ENCODE data around the gene SFXN5. TPM values are rescaled to one million over a fixed set of nuclear protein-coding genes. Genes with fewer than 3 reads are reported as not detected.

The SFXN5 gene
- total RNA-seq, 1 donor from 2014 or later, result 14.9 TPM

DNA sequence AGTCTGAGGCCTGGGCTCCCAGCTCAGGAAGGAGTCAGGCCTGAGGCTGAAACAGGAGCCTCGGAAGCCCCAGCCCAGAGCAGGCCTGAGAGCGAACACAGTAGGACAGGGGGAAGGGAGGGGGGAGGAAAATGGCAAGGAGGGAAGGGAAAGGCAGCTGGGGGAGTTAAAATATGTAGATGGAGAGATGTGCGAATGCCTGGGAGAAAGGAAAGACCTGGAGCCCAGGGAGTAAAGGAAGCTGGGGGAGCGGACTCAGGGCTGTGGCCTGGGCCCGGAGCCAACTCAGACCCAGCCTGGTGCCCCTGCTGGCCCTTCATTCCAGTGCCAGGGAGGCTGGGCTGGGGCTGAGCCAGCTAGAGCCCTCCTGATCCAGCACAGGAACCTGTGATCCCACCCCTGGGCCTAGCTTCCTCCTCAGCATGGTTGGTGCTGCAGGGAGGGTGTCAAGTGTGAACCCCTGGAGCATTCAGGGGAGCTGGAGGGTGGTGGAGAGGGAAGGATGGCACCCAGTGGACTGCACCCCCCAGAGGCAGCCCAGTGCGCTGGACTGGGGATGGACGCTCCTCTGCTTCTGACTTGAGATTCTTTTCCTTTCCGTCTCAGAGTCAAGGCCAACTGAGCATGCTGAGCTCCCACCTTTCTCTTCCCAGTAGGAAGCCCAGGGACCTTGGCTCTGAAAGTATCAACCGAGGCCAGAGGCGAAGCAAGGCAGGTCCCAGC, 107.9 kb downstream of the SFXN5 start:
- Mint-ChIP-seq H3K4me1 (ENCODE audit: low read depth, unreplicated experiment) (peaks cover 5% of the 10 kb centered on the region), H3K9me3 (ENCODE audit: unreplicated experiment) (peaks cover 7% of the 10 kb centered on the region), H3K4me3 (ENCODE audit: unreplicated experiment) (no peak overlapping the region), H3K27me3 (ENCODE audit: low read depth, unreplicated experiment) (peaks cover 37% of the 10 kb centered on the region), H3K36me3 (ENCODE audit: low read depth, unreplicated experiment) (peaks cover 30% of the 10 kb centered on the region), H3K27ac (ENCODE audit: unreplicated experiment) (no peak overlapping the region)
- no peak overlapping the region for H2AFZ ChIP-seq (ENCODE audit: low read depth, low read length)
- no peak overlapping the region for H3K4me2 ChIP-seq (ENCODE audit: low read length)
- no peak for DNase-seq (ENCODE audit: low read depth)
- H3K9ac ChIP-seq (ENCODE audit: low read length), result no peak overlapping the region
- no peak overlapping the region for H3K4me3 ChIP-seq (ENCODE audit: insufficient read depth, low read depth, low read length)
- no peaks in the 10 kb centered on the region for H3K36me3 ChIP-seq (ENCODE audit: insufficient read depth, low read length)
- H3K9me3 ChIP-seq (ENCODE audit: insufficient read depth, low read depth, low read length), result no peaks in the 10 kb centered on the region
- no peaks in the 10 kb centered on the region for H3K4me1 ChIP-seq (ENCODE audit: insufficient read depth, low read length)
- H3K27me3 ChIP-seq (ENCODE audit: insufficient read depth, low read length), result no peaks in the 10 kb centered on the region
- H4K20me1 ChIP-seq (ENCODE audit: insufficient read depth, low read length), result peaks cover 8% of the 10 kb centered on the region
- TF ChIP-seq EZH2 (IDR thresholded peaks at IDR 0.05; ENCODE audit: insufficient read depth, low read length), result no peak
- TF ChIP-seq, protein P1, sequence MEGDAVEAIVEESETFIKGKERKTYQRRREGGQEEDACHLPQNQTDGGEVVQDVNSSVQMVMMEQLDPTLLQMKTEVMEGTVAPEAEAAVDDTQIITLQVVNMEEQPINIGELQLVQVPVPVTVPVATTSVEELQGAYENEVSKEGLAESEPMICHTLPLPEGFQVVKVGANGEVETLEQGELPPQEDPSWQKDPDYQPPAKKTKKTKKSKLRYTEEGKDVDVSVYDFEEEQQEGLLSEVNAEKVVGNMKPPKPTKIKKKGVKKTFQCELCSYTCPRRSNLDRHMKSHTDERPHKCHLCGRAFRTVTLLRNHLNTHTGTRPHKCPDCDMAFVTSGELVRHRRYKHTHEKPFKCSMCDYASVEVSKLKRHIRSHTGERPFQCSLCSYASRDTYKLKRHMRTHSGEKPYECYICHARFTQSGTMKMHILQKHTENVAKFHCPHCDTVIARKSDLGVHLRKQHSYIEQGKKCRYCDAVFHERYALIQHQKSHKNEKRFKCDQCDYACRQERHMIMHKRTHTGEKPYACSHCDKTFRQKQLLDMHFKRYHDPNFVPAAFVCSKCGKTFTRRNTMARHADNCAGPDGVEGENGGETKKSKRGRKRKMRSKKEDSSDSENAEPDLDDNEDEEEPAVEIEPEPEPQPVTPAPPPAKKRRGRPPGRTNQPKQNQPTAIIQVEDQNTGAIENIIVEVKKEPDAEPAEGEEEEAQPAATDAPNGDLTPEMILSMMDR (IDR thresholded peaks at IDR 0.05; ENCODE audit: insufficient read depth, low read depth, low read length), result no peak
- no peak overlapping the region for H3K27ac ChIP-seq (ENCODE audit: low read depth, low read length)
- H3K79me2 ChIP-seq (ENCODE audit: insufficient read depth, low read length), result no peaks in the 10 kb centered on the region
- FAIRE-seq, result no peak

DNA sequence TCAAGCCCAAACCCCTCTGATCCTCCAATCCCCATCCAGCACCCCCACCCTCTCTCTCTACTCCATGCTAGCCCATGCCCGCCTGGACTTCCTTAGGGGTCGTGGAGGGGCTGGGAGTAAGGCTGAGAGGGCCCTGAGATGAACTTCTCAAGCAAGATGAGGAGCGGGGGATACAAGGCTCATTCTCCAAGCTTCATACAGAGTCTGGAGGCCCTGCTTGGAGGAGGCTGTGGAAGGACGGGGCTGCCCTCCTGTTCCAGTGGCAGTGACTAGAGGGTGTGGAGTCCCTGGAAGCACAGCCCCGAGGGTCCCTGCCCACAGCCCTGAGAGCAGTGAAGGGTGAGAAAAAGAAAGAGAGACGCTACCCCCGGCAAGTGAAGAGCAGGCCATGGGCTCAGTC, 108.6 kb downstream of the SFXN5 start:
- Histone ChIP-seq H3K27me3 (ENCODE audit: insufficient read depth, low read length) (no peaks in the 10 kb centered on the region), H3K27ac (ENCODE audit: low read depth, low read length) (no peak overlapping the region), H3K4me1 (ENCODE audit: insufficient read depth, low read length) (no peaks in the 10 kb centered on the region), H4K20me1 (ENCODE audit: insufficient read depth, low read length) (peaks cover 8% of the 10 kb centered on the region), H3K4me2 (ENCODE audit: low read length) (no peak overlapping the region), H3K9me3 (ENCODE audit: insufficient read depth, low read depth, low read length) (no peaks in the 10 kb centered on the region), H3K9ac (ENCODE audit: low read length) (no peak overlapping the region), H3K79me2 (ENCODE audit: insufficient read depth, low read length) (no peaks in the 10 kb centered on the region), H2AFZ (ENCODE audit: low read depth, low read length) (no peak overlapping the region), H3K36me3 (ENCODE audit: insufficient read depth, low read length) (no peaks in the 10 kb centered on the region), H3K4me3 (ENCODE audit: insufficient read depth, low read depth, low read length) (no peak overlapping the region)
- Mint-ChIP-seq H3K27me3 (ENCODE audit: low read depth, unreplicated experiment) (peaks cover 37% of the 10 kb centered on the region), H3K27ac (ENCODE audit: unreplicated experiment) (no peak overlapping the region), H3K4me3 (ENCODE audit: unreplicated experiment) (no peak overlapping the region), H3K4me1 (ENCODE audit: low read depth, unreplicated experiment) (peaks cover 5% of the 10 kb centered on the region), H3K36me3 (ENCODE audit: low read depth, unreplicated experiment) (peaks cover 31% of the 10 kb centered on the region), H3K9me3 (ENCODE audit: unreplicated experiment) (peaks cover 7% of the 10 kb centered on the region)
- DNase-seq (ENCODE audit: low read depth) (no peak), FAIRE-seq (no peak)
- TF ChIP-seq, protein P1 (IDR thresholded peaks at IDR 0.05; ENCODE audit: insufficient read depth, low read depth, low read length), result no peak
- no peak for TF ChIP-seq EZH2 (IDR thresholded peaks at IDR 0.05; ENCODE audit: insufficient read depth, low read length)

DNA sequence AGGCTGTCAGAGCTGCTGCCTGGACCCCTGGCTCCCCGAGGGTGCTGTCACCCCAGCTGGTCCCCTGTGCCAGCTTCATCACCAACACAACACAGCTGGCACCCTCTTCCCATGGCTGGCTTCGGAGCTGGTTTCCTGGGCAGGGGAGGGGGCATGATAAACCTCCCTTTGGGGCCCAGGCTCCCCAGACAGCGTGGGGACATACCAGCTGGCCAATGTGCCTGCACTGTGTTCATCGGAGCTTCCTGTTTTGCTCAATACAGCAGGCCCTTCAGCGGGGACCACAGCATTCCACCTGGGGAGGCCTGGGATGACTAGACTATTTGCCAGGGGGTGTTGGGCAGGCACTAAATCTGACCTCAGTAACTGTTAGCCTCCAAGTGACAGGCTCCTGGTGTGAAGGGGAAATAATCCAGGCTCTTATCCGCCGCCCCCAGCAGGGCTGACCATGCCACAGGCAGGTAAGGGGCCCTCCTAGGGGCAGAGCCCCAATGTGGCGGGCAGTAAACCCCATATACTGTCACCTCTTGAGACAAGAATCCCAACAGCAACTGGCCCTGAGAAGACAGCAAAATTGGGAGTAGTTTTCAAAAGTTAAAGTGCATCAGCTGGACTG, 109.6 kb downstream of the SFXN5 start:
- Histone ChIP-seq H3K9ac (ENCODE audit: low read length) (no peak overlapping the region), H3K27ac (ENCODE audit: low read depth, low read length) (no peak overlapping the region), H3K4me2 (ENCODE audit: low read length) (no peak overlapping the region), H3K4me3 (ENCODE audit: insufficient read depth, low read depth, low read length) (no peak overlapping the region), H4K20me1 (ENCODE audit: insufficient read depth, low read length) (peaks cover 8% of the 10 kb centered on the region), H3K4me1 (ENCODE audit: insufficient read depth, low read length) (no peaks in the 10 kb centered on the region), H3K9me3 (ENCODE audit: insufficient read depth, low read depth, low read length) (no peaks in the 10 kb centered on the region), H3K79me2 (ENCODE audit: insufficient read depth, low read length) (no peaks in the 10 kb centered on the region), H2AFZ (ENCODE audit: low read depth, low read length) (no peak overlapping the region), H3K36me3 (ENCODE audit: insufficient read depth, low read length) (no peaks in the 10 kb centered on the region), H3K27me3 (ENCODE audit: insufficient read depth, low read length) (no peaks in the 10 kb centered on the region)
- no peak for TF ChIP-seq EZH2 (IDR thresholded peaks at IDR 0.05; ENCODE audit: insufficient read depth, low read length)
- TF ChIP-seq, protein P1 (IDR thresholded peaks at IDR 0.05; ENCODE audit: insufficient read depth, low read depth, low read length), result no peak
- Mint-ChIP-seq H3K27me3 (ENCODE audit: low read depth, unreplicated experiment) (peaks cover 37% of the 10 kb centered on the region), H3K27ac (ENCODE audit: unreplicated experiment) (no peak overlapping the region), H3K9me3 (ENCODE audit: unreplicated experiment) (peaks cover 7% of the 10 kb centered on the region), H3K4me3 (ENCODE audit: unreplicated experiment) (no peak overlapping the region), H3K36me3 (ENCODE audit: low read depth, unreplicated experiment) (peaks cover 34% of the 10 kb centered on the region), H3K4me1 (ENCODE audit: low read depth, unreplicated experiment) (peaks cover 5% of the 10 kb centered on the region)
- FAIRE-seq (no peak), DNase-seq (ENCODE audit: low read depth) (no peak)
